Measurements from ENCODE around the gene WAC.

Gene WAC

DNA sequence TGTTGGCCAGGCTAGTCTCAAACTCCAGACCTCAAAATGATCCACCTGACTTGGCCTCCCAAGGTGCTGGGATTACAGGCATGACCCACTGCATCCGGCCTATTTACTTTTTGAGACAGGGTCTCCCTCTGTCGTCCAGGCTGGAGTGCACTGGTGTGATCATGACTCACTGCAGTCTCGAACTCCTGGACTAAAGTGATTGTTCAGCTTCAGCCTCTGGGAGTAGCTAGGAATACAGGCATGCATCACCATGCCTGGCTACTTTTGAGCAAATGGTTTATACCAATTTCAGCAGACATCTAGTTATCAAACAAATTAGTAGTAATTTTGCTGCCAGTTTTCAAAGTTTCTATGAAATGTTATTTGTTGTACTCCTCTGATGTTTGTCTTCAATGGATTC, 2.2 kb upstream of the WAC start:
- no peak for DNase-seq (ENCODE audit: low read depth)

DNA sequence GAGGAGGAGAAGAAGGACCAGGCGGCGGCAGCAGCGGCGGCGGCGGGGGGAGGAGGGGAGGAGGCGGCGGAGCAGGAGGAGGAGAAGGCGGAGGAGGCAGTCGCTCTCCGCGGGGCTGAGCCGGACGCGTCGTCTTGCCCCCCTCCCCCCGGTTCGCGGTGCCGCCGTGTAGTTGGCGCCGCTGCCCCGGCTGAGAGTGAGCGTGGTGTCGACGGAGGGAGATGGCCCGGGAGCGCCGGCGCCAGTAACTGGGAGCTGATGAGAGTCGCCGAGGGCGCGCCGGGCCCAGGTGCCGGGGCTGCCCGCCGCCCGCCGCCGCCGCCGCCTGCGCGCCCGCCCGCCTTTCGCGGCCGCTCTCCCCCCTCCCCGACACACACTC, 257 bp downstream of the WAC start:
- no peak for DNase-seq (ENCODE audit: low read depth)

DNA sequence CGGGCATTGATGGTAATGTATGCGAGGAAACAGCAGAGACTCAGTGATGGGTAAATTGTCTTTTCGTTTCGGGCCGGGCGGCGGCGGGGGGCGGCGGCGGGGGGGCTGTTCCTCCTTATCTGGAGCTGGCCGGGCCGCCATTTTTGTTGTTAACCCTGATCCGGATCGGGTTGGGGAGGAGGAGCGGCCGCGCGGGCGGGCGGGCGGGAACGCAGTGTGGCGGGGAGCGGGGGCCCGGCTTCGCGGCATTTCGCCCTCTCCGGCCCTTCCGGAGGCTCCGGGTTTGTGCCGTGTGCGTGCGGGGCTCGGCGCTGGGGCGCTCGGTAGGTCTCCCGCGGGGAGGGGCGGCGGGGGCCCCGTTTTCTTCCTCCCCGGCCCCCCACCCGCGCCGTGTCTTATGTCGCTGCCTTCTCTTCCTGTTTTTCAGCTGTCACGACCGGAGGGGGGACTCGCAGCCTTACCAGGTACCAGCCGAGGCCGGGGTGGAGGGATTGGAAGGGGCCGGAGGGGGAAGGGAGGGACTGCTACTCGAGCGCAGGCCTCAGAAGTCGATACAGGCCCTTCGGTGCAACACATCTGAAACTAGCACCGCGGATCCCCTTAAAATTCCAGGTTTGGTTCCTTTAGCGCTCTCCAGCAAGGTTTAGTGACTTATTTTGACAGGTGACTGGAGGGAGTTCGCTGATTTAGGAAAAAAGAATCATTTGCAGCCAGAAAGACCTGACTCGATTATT, 820 bp downstream of the WAC start:
- peak; percentile 58 for DNase-seq (ENCODE audit: low read depth)

DNA sequence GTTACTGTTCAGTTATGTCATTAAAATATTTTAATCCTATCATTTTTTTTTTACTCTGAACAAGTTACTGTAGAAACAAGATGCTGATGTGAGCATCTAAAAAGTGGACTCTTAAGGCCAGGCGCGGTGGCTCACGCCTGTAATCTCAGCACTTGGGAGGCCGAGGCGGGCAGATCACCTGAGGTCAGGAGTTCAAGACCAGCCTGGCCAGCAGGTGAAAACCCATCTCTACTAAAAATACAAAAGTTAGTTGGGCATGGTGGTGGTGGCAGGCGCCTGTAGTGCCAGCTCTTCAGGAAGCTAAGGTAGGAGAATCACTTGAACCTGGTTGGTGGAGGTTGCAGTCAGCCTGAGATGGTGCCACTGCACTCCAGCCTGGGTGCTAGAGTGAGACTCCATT, 2.9 kb downstream of the WAC start:
- no peak for DNase-seq (ENCODE audit: low read depth)

DNA sequence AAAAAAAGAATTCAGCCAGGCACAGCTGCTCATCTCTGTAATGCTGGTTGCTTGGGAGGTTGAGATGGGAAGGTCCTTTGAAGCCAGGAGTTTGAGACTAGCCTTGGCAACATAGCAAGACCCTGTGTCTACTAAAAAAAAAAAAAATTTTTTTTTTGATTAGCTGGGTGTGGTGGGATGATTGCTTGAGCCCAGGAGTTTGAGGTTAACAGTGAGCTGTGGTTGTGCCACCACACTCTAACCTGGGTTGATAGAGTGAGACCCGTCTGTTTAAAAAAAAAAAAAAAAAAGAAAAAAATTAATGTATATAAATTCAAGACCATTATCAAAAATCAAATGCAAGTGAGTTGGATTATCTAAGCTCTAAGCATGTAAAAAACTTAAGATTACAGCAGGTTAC, 5.7 kb downstream of the WAC start:
- DNase-seq (ENCODE audit: low read depth): no peak

DNA sequence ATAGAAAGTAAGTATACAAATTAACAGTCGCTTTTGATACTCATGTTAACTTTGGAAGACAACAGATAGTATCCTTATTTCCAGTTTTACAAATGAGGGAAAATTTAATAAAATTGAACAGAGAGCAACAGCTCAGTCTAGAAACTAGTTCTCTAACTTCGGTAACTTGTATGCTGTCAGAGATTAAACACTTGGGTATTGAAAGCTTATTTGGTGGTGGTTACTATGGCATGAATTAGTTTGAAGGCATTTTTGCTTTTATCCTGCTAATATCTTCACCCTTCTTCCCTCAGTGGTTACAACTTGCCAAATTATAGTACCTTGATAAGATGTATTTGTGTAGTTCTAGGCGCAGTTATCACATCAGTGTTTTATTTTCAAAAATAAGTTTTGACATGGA, 7.2 kb downstream of the WAC start:
- no peak for DNase-seq (ENCODE audit: low read depth)

- no peak for DNase-seq (ENCODE audit: low read depth)
Measured at GRCh38 chr10:28541717-28542365, 8.9 kb downstream of the WAC start.

DNA sequence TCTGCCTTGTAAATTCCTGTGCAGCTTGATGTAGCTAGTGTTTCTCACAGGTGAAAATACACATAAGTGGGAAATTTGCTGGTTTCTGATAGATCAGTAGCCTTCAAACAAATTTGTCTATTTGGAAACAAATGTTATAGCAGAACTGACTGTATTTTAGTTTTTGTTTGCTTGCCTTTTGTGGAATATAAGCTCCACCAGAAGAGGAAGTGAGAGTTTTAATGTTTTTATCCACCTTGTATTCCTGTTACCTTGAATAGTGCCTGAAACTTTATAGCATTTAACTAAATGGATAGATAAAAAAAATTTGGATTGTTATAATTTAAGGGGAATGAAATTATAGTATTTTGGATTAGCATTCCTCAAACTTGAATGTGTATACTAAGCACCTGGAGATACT, 9.8 kb downstream of the WAC start:
- no peak for DNase-seq (ENCODE audit: low read depth)

- DNase-seq (ENCODE audit: low read depth): no peak
Measured at GRCh38 chr10:28544058-28544457, 11.1 kb downstream of the WAC start.

GRCh38 chr10:28545967-28546644, 13.2 kb downstream of the WAC start:
- DNase-seq (ENCODE audit: low read depth): no peak

GRCh38 chr10:28548781-28549498, 16.0 kb downstream of the WAC start:
- no peak for DNase-seq (ENCODE audit: low read depth)

GRCh38 chr10:28551086-28551485, 18.2 kb downstream of the WAC start:
- no peak for DNase-seq (ENCODE audit: low read depth)

GRCh38 chr10:28552775-28553174, 19.9 kb downstream of the WAC start:
- DNase-seq (ENCODE audit: low read depth): no peak

DNA sequence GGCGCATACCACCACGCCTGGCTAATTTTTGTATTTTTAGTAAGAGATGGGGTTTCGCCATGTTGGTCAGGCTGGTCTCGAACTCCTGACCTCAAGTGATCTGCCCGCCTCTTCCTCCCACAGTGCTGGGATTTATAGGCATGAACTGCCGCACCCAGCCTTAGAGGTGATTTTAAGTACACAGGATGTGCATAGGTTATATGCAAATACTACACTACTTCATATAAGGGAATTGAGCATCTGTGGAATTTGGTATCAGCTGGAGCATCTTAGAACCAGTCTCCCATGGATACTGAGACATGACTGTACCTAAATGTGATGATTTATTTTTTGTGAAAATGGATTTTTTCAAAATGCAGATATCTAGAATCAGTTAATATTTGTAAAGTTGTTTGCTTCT, 21.1 kb downstream of the WAC start:
- DNase-seq (ENCODE audit: low read depth): no peak

DNA sequence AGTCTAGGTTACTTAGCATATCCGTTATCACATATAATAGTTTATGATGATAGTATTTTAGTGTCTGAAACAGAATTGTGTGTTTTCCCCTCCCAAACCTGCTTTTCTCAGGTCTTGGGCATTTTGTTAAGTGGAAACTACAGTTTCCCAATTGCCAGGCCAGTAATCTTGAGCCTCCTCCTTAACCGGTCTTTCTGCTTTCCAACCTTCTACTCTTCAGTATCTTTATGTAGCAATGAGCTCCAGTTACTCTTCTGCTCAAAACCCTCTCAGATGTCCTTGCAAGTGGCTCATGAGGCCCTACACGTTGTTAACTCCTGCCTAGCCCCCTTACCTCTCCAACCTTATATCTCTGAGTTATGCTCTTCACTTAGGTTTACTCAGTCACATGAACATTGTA, 22.0 kb downstream of the WAC start:
- no peak for DNase-seq (ENCODE audit: low read depth)

DNA sequence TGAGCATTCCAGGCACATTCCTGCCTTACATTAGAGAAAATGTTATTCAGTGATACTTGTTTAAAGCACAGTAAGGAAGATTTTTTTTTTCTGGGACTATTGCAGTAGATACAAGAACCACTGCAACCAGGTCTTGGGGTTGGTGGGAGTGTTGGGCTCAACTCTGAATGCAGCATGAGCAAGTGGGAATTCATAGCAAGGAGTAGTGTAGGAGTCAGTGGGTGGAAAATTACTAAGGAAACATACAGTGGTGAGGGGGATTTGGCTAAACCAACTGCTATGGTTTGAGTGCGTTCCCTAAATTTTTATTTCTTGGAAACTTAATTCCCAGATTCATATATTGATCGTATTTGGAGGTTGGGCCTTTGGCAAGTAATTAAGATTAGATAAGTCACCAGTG, 22.4 kb downstream of the WAC start:
- no peak for DNase-seq (ENCODE audit: low read depth)

- DNase-seq (ENCODE audit: low read depth): no peak
Measured at GRCh38 chr10:28556142-28556541, 23.2 kb downstream of the WAC start.

DNA sequence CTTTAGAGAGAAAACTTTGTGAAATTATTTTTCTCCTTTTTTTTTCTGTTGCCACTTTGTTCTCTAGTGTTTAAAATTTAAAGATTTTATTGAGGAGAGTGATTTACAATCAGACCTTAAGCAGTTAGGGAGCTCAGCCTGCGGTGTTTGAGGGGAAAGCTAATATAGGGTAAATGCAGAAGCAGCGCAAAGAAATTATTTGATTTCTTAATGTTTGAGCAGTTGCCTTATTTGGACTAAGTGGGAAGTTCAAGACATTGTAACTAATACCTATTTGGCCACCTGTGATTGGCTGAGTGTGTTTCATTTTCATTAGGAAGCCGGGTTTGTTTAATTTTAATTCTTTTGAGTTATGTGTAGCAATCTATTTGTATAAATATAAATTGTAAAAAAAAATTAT, 25.3 kb downstream of the WAC start:
- no peak for DNase-seq (ENCODE audit: low read depth)

GRCh38 chr10:28558923-28559508, 26.1 kb downstream of the WAC start:
- no peak for DNase-seq (ENCODE audit: low read depth)

DNA sequence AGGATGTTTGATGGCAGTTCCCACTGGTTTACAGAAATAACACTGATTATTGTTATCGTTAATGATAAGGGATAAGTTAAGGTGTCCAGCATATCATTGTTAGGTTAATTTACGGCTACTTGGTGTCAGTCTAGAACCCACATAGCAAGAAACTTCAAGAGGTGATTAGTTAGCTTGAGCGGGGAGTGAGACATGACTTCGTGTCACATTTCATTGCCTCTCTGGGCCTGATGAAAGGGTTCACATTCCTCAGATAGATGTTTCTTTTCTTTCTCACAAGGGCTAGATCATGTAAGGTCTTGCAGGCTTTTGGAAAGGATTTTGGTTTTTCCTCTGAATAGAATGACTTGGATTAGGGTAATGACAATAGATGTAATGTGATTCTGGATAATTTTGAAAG, 26.7 kb downstream of the WAC start:
- DNase-seq (ENCODE audit: low read depth): no peak

GRCh38 chr10:28560617-28561016, 27.7 kb downstream of the WAC start:
- DNase-seq (ENCODE audit: low read depth): no peak

DNA sequence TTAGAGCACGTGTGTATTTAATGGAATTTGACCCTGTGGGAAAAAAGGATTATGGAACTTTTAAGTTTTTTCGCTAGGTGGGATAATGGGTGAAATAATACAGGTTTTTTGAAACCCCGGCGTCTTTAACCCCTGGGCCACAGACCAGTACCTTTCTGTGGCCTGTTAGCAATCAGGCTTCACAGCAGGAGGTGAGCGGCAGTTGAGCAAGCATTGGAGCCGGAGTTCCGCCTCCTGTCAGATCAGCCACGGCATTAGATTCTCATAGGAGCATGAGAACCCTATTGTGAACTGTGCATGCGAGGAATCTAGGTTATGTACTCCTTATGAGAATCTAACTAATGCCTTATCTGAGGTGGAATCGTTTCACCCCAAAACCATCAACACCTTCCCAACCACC, 28.6 kb downstream of the WAC start:
- DNase-seq (ENCODE audit: low read depth): no peak

- no peak for DNase-seq (ENCODE audit: low read depth)
Measured at GRCh38 chr10:28564905-28565304, 32.0 kb downstream of the WAC start.

Data from T-helper 22 cell (primary cell).